GM21576 (cell line): ENCODE results near the gene PFN4.
"Not testable (repeated sequence)": the region's sequence is repeated elsewhere in the genome, so short reads cannot be mapped to it uniquely, and the experiment has no call there.

Source experiments
- ATAC-seq: cut with Tn5 transposase; IDR thresholded peaks from one replicate; pipeline ENCODE4 v1.9.1; 2021; ENCODE audit warnings: mild to moderate bottlenecking, moderate library complexity; ENCODE audit not compliant: unreplicated experiment

Gene PFN4

DNA sequence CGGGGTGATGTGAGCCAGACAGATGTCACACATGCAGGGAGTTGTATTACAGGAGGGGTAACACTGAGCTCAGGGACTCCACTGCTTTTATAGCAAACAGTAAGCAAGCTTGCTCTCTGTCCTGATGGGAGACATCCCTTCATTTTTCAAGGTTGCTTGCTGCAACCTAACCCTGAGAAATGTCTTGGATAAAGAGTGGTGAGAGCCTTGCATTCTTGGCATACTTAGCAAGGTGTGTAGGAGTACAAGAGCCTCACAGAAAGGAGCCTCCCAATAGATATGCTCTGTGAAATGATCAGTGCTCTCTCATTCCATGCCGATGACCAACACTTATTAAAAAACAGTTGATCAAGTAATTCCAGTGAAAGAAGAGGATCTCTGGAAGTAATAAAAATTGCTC, 8.1 kb downstream of the PFN4 start:
- no peak for ATAC-seq

DNA sequence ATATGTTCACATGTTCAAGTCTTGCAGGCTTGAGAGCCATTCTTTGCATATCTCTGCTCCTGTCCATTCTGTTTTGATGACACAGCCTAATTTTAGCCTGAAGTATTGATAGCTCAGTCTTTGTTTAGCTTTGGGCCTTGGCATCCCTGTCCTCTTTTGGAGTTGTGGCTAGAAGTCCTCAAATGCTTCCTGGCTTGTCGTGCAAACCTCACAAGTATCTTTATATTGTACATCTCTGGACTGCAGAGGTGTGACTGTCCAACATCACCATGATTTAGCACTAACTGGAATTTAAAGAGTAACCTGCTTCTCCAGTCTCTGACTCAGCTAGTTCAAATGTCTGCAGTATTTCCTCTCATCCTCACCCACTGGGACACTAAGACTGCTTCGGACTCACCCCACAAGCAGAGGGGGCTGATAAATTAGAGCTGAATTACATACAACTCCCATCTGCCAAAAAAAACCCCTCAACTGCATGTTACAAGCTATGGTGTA, 11.7 kb downstream of the PFN4 start:
- ATAC-seq = no peak

GRCh38 chr2:24110660-24111303, 12.4 kb downstream of the PFN4 start:
- no peak for ATAC-seq

DNA sequence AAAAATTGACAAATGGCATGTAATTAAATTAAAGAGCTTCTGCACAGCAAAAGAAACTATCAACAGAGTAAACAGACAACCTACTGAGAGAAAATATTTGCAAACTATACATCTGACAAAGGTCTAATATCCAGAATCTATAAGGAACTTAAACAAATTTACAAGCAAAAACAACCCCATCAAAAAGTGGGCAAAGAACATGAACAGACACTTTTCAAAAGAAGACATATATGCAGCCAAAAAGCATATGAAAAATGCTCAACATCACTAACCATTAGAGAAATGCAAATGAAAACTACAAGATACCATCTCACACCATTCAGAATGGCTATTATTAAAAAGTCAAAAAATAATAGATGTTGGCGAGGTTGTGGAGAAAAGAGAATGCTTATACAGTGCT, 13.7 kb downstream of the PFN4 start:
- not testable (repeated sequence) for ATAC-seq

- no peak for ATAC-seq
Measured at GRCh38 chr2:24107336-24107735, 15.8 kb downstream of the PFN4 start.

GRCh38 chr2:24106786-24107185, 16.3 kb downstream of the PFN4 start:
- no peak for ATAC-seq

GRCh38 chr2:24105816-24106215, 17.3 kb downstream of the PFN4 start:
- ATAC-seq = no peak

DNA sequence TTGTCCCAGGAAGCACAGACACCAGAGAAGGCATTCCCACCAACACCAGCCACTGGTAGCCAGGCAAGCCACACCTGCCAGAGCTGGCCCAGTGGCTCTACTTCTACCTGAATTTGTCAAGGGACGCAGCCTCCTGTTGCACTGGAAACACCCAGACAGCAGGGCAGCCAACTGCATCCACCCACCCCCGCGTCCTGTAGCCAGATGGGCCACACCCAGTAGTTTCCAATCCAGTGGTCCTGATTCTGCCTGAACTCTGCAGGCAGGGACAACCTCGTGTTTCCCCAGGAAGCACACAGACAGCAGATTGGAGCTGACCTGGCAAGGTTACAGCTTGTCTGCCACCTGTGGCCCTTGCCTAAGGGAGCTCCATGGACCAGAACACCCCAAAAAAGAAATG, 18.2 kb downstream of the PFN4 start:
- ATAC-seq = no peak

DNA sequence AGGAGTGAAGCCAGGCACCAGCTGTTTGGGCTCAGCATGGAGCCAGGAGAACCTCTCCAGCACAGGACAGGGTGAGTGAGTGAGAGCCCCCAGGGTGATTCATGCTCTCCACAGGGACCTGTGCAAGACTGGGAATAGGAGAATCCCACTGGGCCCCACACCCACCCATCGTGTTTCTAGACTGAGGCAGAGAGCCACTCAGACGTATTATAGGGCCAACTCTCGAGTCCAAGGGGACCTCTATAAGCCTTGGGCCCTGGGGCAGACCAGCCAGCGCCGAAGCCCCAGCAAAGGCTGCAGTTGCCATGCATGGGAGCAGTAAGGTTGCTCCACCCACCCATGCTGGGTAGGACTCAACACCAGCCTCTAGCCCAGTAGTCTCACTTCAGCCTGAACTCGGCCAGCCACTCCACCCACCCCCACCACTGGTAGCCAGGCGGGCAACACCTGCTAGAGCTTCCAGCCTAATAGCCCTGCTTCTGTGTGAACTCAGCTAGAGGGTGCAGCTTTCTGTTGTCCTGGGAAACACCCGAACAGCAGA, 19.0 kb downstream of the PFN4 start:
- ATAC-seq = no peak

- ATAC-seq = no peak
Measured at GRCh38 chr2:24102677-24103076, 20.5 kb downstream of the PFN4 start.

GRCh38 chr2:24101992-24102391, 21.1 kb downstream of the PFN4 start:
- ATAC-seq = no peak

DNA sequence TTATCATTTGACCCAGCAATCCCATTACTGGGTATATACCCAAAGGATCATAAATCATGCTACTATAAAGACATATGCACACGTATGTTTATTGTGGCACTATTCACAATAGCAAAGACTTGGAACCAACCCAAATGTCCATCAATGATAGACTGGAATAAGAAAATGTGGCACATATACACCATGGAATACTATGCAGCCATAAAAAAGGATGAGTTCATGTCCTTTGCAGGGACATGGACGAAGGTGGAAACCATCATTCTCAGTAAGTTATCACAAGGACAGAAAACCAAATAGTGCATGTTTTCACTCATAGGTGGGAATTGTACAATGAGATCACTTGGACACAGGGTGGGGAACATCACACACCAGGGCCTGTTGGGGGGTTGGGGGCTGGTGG, 22.4 kb downstream of the PFN4 start:
- ATAC-seq = not testable (repeated sequence)

- ATAC-seq = not testable (repeated sequence)
Measured at GRCh38 chr2:24095171-24095677, 27.9 kb downstream of the PFN4 start.

DNA sequence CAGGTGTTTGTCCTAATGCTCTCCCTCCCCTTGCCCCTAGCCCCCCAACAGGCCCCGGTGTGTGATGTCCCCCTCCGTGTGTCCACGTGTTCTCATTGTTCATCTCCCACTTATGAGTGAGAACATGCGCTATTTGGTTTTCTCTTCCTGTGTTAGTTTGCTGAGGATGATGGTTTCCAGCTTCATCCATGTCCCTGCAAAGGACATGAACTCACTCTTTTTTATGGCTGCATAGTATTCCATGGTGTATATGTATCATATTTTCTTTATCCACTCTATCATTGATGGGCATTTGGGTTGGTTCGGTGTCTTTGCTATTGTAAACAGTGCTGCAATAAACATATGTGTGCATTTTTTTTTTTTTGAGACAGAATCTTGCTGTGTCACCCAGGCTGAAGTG, 29.9 kb downstream of the PFN4 start:
- not testable (repeated sequence) for ATAC-seq

DNA sequence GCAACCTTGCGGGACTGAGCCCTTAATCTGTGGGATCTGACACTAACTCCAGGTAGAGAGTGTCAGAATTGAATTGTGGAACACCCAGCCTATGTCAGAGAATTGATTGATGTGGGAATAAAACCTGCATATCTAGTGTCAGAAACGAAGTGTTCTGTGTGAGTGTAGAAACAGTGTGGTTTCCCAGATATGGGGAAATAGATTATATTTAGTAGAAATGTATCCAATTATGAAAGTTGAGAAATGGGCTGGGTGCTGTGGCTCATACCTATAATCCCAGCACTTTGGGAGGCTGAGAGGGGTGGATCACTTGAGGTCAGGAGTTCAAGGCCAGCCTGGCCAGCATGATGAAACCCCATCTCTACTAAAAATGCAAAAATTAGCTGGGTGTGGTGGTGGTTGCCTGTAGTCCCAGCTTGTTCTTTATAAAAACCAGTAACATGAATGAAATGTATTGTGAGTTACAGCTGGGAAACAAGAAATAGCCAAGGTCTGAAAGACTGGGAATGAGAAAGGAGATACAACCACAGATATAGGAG, 34.2 kb downstream of the PFN4 start:
- ATAC-seq = no peak

GRCh38 chr2:24087032-24087431, 36.1 kb downstream of the PFN4 start:
- ATAC-seq = no peak

DNA sequence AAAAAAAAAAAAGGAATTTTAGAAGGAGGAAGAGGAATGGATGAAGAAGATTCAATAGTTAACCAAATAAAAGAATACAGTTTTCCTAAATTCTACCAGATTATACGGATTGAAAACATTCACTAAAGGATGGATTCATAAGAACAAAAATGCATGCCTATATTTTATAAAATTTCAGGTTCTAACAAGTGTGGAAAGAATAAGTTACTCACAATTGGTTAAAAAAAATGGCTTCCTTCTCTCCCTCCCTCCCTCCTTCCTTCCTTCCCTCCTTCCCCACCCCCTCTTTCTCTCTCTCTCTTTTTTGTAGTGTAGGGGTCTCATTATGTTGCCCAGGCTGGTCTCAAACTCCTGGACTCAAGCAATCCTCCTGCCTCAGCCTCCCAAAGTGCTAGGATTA, 36.9 kb downstream of the PFN4 start:
- no peak for ATAC-seq

DNA sequence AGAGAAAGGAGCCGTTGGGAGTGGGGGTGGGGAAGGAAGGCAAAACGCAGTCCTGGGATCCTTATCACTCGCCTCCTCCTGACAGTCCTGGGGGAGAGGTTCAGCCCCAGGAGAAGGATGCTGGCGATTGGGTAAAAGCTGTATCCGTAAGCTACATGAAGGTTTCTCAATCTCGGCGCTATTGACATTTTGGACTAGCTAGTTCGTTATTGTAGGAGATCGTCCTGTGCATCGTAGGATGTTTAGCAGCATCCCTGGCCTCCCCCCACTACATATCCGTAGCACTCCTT, 38.0 kb downstream of the PFN4 start:
- no peak for ATAC-seq

DNA sequence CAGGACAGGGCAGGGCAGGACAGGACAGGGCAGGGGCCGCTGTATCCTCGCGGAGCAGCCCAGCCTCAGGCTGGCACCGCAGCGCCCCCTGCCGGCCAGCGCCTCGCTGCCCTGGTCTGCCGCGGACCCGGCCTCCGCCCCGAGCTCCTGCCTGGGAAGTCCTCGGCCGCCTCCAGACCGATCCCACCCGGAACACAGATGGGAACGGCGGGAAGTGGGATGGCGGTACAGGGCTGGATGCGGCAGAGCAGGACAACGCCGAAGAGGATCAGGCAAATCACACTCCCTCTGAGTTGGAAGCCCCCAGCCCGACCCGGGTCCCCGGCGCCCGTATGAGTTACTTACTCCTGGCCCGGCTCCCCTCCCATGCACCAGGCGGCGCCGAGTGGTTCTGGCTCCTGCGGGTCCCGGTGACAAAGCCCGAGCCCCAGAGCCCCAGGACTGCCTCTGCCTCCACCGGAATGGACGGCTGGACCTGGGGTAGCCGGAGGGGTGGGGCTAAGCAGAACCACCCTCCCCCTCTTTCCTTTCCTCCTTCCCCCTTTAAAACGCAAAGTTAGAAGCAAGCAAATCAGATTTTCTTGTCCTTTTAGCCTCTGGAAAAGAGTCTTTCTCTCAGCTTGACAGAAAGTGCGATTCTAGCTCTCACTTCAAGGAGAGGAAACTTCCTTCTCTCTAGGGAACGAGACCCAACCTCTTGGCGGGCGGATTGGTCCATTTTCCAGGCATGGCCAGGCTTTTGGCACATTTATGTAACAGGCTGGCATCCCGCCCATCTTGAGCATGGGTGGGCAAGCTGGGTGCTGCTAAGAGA, 38.5 kb downstream of the PFN4 start, which contains the start of gene TP53I3:
TSS of gene TP53I3 (minus strand) at position 449 of the 814 bp plus-strand sequence. CDS start 508 bp downstream, outside the sequence.
- ATAC-seq = peak; percentile 79

- peak; percentile 74 for ATAC-seq
Measured at GRCh38 chr2:24083567-24084385, 39.4 kb downstream of the PFN4 start.
